ENCODE measurements around the gene HMGCS2. TPM values are rescaled to one million over a fixed set of nuclear protein-coding genes. Genes with fewer than 3 reads are reported as not detected.

HMGCS2 gene
- total RNA-seq, 6 donors from 2014 or later: 0.31 to 5.9 (median 1.2) TPM; not detected in 1

- Histone ChIP-seq H3K4me3 (no peak overlapping the region), H3K36me3 (no peaks in the 10 kb centered on the region), H3K27me3 (no peaks in the 10 kb centered on the region), H3K27ac (peak overlapping the region in 1 of 4 donors; percentile 6), H3K4me1 (peaks cover 9 to 30% (median 20%) of the 10 kb centered on the region in 4 donors), H3K9me3 (no peaks in the 10 kb centered on the region)
- 47 to 59% methylated on average over 6 of the region's 6 CpGs for WGBS, 2 donors
- ATAC-seq (ENCODE audit: low FRiP score in 2 of 2): peak in 1 of 2 donors; percentile 13
- DNase-seq: no peak
- TF ChIP-seq POLR2AphosphoS5 (IDR thresholded peaks at IDR 0.05): no peak
- no peak for TF ChIP-seq EP300 (IDR thresholded peaks at IDR 0.05)
- no peak for TF ChIP-seq POLR2A (IDR thresholded peaks at IDR 0.05)
- TF ChIP-seq CTCF (IDR thresholded peaks at IDR 0.05): no peak
Measured at GRCh38 chr1:119783354-119784185, 14.9 kb upstream of the HMGCS2 start.

DNA sequence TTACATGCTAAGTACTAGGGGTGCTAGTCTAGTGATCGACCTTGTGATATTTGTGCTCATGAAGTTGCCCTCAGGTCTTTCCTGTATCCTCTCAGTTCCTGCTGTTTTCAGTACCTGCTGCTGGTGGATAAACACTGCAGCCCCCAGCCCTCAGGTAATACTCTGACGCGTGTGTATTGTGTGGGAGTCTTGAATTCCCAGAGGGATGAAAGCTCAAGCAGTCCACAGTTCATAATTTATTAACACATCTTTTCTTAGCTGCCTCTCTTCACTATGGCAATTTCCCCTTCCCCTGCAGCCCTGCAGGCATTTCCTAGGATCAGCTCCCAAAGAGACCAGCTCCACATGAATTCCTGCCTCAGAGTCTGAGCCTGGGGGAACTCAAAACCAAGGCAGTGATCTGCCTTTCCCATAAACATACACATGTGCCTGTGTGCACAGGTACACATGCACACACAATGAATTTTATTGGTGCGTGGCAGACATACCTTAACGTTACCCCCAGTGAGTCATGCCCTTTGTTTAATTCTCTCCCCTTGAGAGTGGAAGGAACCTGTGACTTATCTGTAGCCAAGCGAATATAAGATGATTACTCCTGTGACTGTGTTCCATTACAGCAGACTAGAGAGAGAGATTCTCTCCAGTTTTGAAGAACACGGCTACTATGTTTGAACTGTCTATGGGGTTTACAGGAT, 14.1 kb upstream of the HMGCS2 start:
- H3K4me1 ChIP-seq: peaks cover 9 to 30% (median 20%) of the 10 kb centered on the region in 4 donors
- no peak overlapping the region for H3K4me3 ChIP-seq
- H3K9me3 ChIP-seq: no peaks in the 10 kb centered on the region
- DNase-seq: no peak
- 67 to 77% methylated on average over 7 of the region's 7 CpGs for WGBS, 2 donors
- peak overlapping the region in 1 of 4 donors; percentile 6 for H3K27ac ChIP-seq
- no peaks in the 10 kb centered on the region for H3K27me3 ChIP-seq
- no peak for TF ChIP-seq POLR2AphosphoS5 (IDR thresholded peaks at IDR 0.05)
- no peak for TF ChIP-seq POLR2A (IDR thresholded peaks at IDR 0.05)
- no peak for TF ChIP-seq CTCF (IDR thresholded peaks at IDR 0.05)
- TF ChIP-seq EP300 (IDR thresholded peaks at IDR 0.05): no peak
- no peak for ATAC-seq (ENCODE audit: low FRiP score in 2 of 2)
- no peaks in the 10 kb centered on the region for H3K36me3 ChIP-seq

- ATAC-seq (ENCODE audit: low FRiP score in 2 of 2): no peak
- 82 to 91% methylated on average over 11 of the region's 11 CpGs for WGBS, 2 donors
- peaks cover 9 to 30% (median 20%) of the 10 kb centered on the region in 4 donors for H3K4me1 ChIP-seq
Measured at GRCh38 chr1:119781434-119782210, 12.9 kb upstream of the HMGCS2 start.

More at GRCh38 chr1:119781434-119782210, 12.9 kb upstream of the HMGCS2 start:
- no peaks in the 10 kb centered on the region for H3K9me3 ChIP-seq
- TF ChIP-seq POLR2A (IDR thresholded peaks at IDR 0.05) (no peak), CTCF (IDR thresholded peaks at IDR 0.05) (no peak), EP300 (IDR thresholded peaks at IDR 0.05) (no peak), POLR2AphosphoS5 (IDR thresholded peaks at IDR 0.05) (no peak)
- DNase-seq: no peak
- H3K27ac ChIP-seq: no peak overlapping the region
- no peaks in the 10 kb centered on the region for H3K27me3 ChIP-seq
- H3K36me3 ChIP-seq: no peaks in the 10 kb centered on the region
- H3K4me3 ChIP-seq: no peak overlapping the region

All from upper lobe of left lung (tissue), 6 donors.